ENCODE results near the gene USP37. TPM values are rescaled to one million over a fixed set of nuclear protein-coding genes. Genes with fewer than 3 reads are reported as not detected.

The USP37 gene
- polyA plus RNA-seq, 6 donors from 2014 or later: 3.0 to 19.1 (median 12.3) TPM

- no peaks in the 10 kb centered on the region for H3K27me3 Mint-ChIP-seq
- no peaks in the 10 kb centered on the region for H3K9me3 Mint-ChIP-seq
- no peak for DNase-seq
- H3K4me1 Mint-ChIP-seq: peaks cover 4 to 15% (median 13%) of the 10 kb centered on the region in 3 donors
- H3K36me3 Mint-ChIP-seq: peaks cover 9 to 30% of the 10 kb centered on the region in 2 donors
- peak overlapping the region in 3 of 6 donors; percentile 16 to 61 (median 59) for H3K27ac Mint-ChIP-seq
- ATAC-seq (ENCODE audit: low read depth in 2 of 2): no peak
- no peak overlapping the region for H3K4me3 Mint-ChIP-seq
These were observed 85.5 kb downstream of the USP37 start for GRCh38 chr2:218482651-218483050.

GRCh38 chr2:218479595-218479994, 88.6 kb downstream of the USP37 start:
- DNase-seq (no peak), ATAC-seq (ENCODE audit: low read depth in 2 of 2) (no peak)
- Mint-ChIP-seq H3K9me3 (no peaks in the 10 kb centered on the region), H3K27me3 (no peaks in the 10 kb centered on the region), H3K4me1 (peaks cover 4 to 15% (median 13%) of the 10 kb centered on the region in 3 donors), H3K36me3 (peaks cover 2 to 22% of the 10 kb centered on the region in 2 donors), H3K27ac (no peak overlapping the region), H3K4me3 (no peak overlapping the region)

- Mint-ChIP-seq H3K4me1 (peaks cover 4 to 13% (median 9%) of the 10 kb centered on the region in 3 donors), H3K4me3 (no peak overlapping the region), H3K36me3 (peaks cover 7 to 26% of the 10 kb centered on the region in 2 donors), H3K27ac (no peak overlapping the region), H3K27me3 (no peaks in the 10 kb centered on the region), H3K9me3 (no peaks in the 10 kb centered on the region)
- ATAC-seq (ENCODE audit: low read depth in 2 of 2) (no peak), DNase-seq (no peak)
These were observed 89.6 kb downstream of the USP37 start for GRCh38 chr2:218478544-218478943.

DNA sequence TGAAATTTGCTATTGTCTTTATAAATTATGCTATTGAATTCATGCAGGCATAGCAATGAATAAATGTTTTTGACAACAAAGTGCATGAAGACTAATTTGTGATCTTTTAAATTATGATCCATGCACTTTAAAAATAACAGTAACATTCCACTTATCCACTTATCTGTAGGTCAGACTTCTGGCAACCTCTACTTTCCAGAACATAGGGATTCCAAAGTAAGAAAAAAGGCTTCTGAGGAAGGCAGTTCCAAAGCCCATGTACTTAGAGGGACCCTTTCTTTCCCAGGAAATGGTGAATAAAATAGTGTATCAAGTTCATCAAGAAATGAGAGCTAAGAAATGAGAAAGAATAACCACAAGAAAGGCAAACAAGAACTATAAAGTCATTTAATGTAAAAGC, 90.9 kb downstream of the USP37 start:
- H3K4me1 Mint-ChIP-seq: peaks cover 5 to 15% (median 6%) of the 10 kb centered on the region in 3 donors
- H3K9me3 Mint-ChIP-seq: no peaks in the 10 kb centered on the region
- ATAC-seq (ENCODE audit: low read depth in 2 of 2): no peak
- peaks cover 14 to 26% of the 10 kb centered on the region in 2 donors for H3K36me3 Mint-ChIP-seq
- no peak for DNase-seq
- H3K27me3 Mint-ChIP-seq: no peaks in the 10 kb centered on the region
- H3K27ac Mint-ChIP-seq: no peak overlapping the region
- no peak overlapping the region for H3K4me3 Mint-ChIP-seq

GRCh38 chr2:218476676-218477075, 91.5 kb downstream of the USP37 start:
- Mint-ChIP-seq H3K36me3 (peaks cover 14 to 22% of the 10 kb centered on the region in 2 donors), H3K4me1 (peaks cover 10 to 18% (median 12%) of the 10 kb centered on the region in 3 donors), H3K27me3 (no peaks in the 10 kb centered on the region), H3K4me3 (no peak overlapping the region), H3K27ac (peak overlapping the region in 1 of 6 donors; percentile 42), H3K9me3 (no peaks in the 10 kb centered on the region)
- ATAC-seq (ENCODE audit: low read depth in 2 of 2): no peak
- DNase-seq: no peak

DNA sequence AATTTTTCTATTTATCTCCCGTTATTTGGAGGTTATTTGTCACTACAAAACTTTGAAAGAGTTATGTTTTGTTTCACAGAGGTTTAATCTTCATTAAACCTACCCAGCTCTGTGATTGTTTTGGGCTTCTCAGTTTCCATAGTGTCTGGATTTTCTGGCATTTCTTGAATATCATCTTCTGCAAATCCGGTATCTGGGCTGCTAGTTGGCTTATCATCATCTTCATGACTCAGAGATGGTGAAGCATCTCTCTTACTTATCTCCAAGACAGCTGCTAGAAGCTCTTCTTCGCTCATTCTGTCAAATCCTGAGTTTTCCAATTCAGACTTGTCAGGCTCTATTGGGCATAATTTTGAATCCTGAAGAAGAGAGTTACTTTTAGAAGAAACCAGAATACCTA, 93.6 kb downstream of the USP37 start:
- peaks cover 28 to 35% (median 32%) of the 10 kb centered on the region in 3 donors for H3K4me1 Mint-ChIP-seq
- peak overlapping the region in 1 of 6 donors; percentile 61 for H3K27ac Mint-ChIP-seq
- ATAC-seq (ENCODE audit: low read depth in 2 of 2) (no peak), DNase-seq (no peak)
- H3K27me3 Mint-ChIP-seq: no peaks in the 10 kb centered on the region
- peaks cover 9 to 14% of the 10 kb centered on the region in 2 donors for H3K36me3 Mint-ChIP-seq
- no peak overlapping the region for H3K4me3 Mint-ChIP-seq
- H3K9me3 Mint-ChIP-seq: no peaks in the 10 kb centered on the region

GRCh38 chr2:218472988-218473387, 95.2 kb downstream of the USP37 start:
- Mint-ChIP-seq H3K4me3 (peak overlapping the region in 2 of 8 donors; percentile 49 to 64), H3K4me1 (peaks cover 28 to 35% (median 32%) of the 10 kb centered on the region in 3 donors), H3K9me3 (no peaks in the 10 kb centered on the region), H3K27ac (peak overlapping the region in 2 of 6 donors; percentile 21 to 66), H3K27me3 (no peaks in the 10 kb centered on the region), H3K36me3 (peaks cover 5 to 14% of the 10 kb centered on the region in 2 donors)
- no peak for DNase-seq
- no peak for ATAC-seq (ENCODE audit: low read depth in 2 of 2)

- ATAC-seq (ENCODE audit: low read depth in 2 of 2) (peak; percentile 53 to 63), DNase-seq (no peak)
- H3K36me3 Mint-ChIP-seq: peaks cover 5 to 14% of the 10 kb centered on the region in 2 donors
- H3K9me3 Mint-ChIP-seq: no peaks in the 10 kb centered on the region
- peaks cover 28 to 35% (median 32%) of the 10 kb centered on the region in 3 donors for H3K4me1 Mint-ChIP-seq
- H3K27ac Mint-ChIP-seq: peak overlapping the region in 3 of 6 donors; percentile 14 to 88 (median 51)
- peak overlapping the region in 6 of 8 donors; percentile 3 to 72 (median 30) for H3K4me3 Mint-ChIP-seq
- no peaks in the 10 kb centered on the region for H3K27me3 Mint-ChIP-seq
These were observed 96.2 kb downstream of the USP37 start for GRCh38 chr2:218471982-218472381.

DNA sequence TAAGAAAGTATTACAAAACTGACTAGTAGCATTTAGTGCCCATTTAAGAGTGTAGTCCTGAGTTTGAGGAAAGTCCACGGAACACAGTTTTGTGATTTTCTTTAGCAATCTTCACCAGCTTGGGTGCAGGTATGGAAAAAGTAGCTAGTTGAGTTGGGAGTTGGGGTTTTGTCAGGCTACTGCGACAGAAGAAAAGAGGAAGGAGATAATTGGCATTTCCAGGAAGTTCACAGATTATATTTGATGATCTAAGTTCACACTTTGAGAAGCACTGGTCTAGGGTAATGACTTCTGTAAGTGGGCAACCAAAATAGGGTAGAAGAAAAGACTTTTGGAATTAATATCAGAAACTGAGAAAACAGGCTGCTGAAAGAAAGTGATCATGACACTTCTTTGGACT, 97.1 kb downstream of the USP37 start:
- ATAC-seq (ENCODE audit: low read depth in 2 of 2): peak; percentile 72 to 74
- H3K9me3 Mint-ChIP-seq: no peaks in the 10 kb centered on the region

DNA sequence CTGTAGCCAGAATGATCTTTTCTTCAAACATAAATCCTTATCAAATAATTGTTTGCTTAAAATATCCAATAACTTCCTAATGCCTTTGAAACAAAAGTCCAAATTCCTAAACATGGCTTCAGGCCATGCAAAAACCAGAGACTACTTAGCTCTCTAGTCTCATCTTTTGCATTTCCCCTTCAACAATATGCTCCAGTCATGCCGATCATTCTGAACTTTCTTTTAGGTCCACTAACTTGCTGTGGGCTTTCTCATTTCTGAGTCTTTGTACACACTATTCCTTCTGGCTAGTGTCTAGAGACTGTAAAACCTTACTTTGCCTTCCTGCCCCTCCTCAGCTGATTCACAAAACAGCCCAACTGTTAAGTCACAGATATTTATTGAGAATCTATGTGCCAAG, 97.7 kb downstream of the USP37 start:
- Mint-ChIP-seq H3K4me1 (peaks cover 28 to 40% (median 36%) of the 10 kb centered on the region in 3 donors), H3K36me3 (peaks cover 5 to 14% of the 10 kb centered on the region in 2 donors), H3K9me3 (no peaks in the 10 kb centered on the region), H3K27ac (peak overlapping the region; percentile 1 to 97 (median 83)), H3K4me3 (peak overlapping the region in 6 of 8 donors; percentile 6 to 63 (median 36)), H3K27me3 (no peaks in the 10 kb centered on the region)
- ATAC-seq (ENCODE audit: low read depth in 2 of 2) (peak; percentile 60 to 62), DNase-seq (no peak)

More for the DNA sequence above, 97.1 kb downstream of the USP37 start:
- Mint-ChIP-seq H3K4me1 (peaks cover 28 to 39% (median 33%) of the 10 kb centered on the region in 3 donors), H3K27me3 (no peaks in the 10 kb centered on the region), H3K4me3 (peak overlapping the region in 6 of 8 donors; percentile 6 to 67 (median 46)), H3K27ac (peak overlapping the region; percentile 67 to 97 (median 83)), H3K36me3 (peaks cover 5 to 14% of the 10 kb centered on the region in 2 donors)
- no peak for DNase-seq

DNA sequence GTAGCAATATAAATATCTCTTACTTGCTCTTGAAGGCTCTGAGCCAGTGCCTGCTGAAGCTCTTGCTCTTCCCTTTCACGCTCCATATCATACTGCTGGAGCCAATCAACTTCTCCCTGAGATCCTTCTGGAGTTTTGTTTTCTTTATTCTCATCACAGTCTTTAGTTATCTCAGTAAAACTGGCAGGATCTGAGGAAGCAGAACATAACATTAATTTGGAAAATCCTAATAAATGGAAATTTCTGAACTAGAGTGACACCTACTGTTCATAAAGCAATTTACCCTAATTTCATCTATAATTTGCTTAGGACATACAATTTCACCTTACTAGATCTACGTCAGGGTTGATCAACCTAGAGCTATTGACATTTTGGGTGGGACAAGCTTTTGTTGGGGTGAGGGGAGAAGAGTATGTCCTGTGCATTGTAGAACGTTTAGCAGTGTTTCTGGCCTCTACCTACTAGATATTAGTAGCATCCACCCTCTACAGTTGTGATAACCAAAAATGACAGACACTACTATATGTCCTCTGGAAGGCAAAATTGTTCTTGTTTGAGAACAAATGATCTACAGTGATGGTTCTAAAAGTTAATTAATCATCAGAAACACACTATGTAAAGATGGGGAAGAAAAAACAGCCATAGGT, 102.0 kb downstream of the USP37 start:
- Mint-ChIP-seq H3K4me1 (peaks cover 13 to 18% (median 18%) of the 10 kb centered on the region in 3 donors), H3K27me3 (no peaks in the 10 kb centered on the region), H3K36me3 (peaks cover 0 to 9% of the 10 kb centered on the region in 2 donors), H3K27ac (peak overlapping the region in 2 of 6 donors; percentile 37 to 62), H3K9me3 (no peaks in the 10 kb centered on the region), H3K4me3 (no peak overlapping the region)
- no peak for ATAC-seq (ENCODE audit: low read depth in 2 of 2)
- no peak for DNase-seq

DNA sequence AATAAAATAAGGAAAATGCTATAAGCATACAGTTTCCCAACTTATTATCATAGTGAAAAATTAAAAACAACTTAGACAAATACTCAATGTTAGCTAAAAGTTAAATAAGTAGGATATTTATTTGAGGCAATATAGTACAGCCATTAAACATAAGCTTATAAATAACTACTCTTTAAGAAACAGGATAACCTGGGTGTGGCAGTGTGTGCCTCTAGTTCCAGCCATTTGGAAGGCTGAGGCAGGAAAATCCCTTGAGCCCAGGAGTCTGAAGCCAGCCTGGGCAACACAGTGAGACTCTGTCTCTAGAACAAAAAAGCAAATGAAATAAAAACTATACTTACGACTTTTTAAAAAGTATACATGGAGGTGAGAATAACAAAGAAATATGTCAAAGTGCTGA, 109.6 kb downstream of the USP37 start:
- Mint-ChIP-seq H3K36me3 (peaks cover 19 to 35% of the 10 kb centered on the region in 2 donors), H3K27ac (peak overlapping the region in 3 of 6 donors; percentile 11 to 88 (median 26)), H3K4me3 (no peak overlapping the region), H3K4me1 (peaks cover 0 to 10% (median 5%) of the 10 kb centered on the region in 3 donors), H3K27me3 (no peaks in the 10 kb centered on the region), H3K9me3 (peaks cover 0 to 12% (median 2%) of the 10 kb centered on the region in 7 donors)
- ATAC-seq (ENCODE audit: low read depth in 2 of 2) (no peak), DNase-seq (no peak)

DNA sequence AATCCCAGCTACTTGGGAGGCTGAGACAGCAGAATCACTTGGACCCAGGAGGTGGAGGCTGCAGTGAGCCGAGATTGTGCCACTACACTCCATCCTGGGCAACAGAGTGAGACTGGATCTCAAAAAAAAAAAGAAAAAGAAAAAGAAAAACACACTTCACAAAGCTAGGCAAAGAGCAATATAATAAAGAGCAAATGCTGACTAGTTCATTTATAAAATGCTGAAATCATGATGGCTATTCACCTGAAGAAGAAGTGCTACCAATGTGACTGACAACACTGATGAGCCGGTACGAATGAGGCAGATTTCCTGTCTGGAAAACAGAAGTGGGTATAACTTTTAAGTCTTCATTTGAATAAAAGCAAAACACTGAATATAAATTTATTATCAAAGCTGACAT, 111.3 kb downstream of the USP37 start:
- no peaks in the 10 kb centered on the region for H3K27me3 Mint-ChIP-seq
- no peak overlapping the region for H3K4me3 Mint-ChIP-seq
- peak in 1 of 2 donors; percentile 36 for ATAC-seq (ENCODE audit: low read depth in 2 of 2)
- peaks cover 20 to 32% of the 10 kb centered on the region in 2 donors for H3K36me3 Mint-ChIP-seq
- H3K4me1 Mint-ChIP-seq: peaks cover 0 to 10% (median 5%) of the 10 kb centered on the region in 3 donors
- DNase-seq: no peak
- H3K27ac Mint-ChIP-seq: peak overlapping the region in 3 of 6 donors; percentile 20 to 62 (median 27)
- H3K9me3 Mint-ChIP-seq: peaks cover 0 to 12% (median 2%) of the 10 kb centered on the region in 7 donors

DNA sequence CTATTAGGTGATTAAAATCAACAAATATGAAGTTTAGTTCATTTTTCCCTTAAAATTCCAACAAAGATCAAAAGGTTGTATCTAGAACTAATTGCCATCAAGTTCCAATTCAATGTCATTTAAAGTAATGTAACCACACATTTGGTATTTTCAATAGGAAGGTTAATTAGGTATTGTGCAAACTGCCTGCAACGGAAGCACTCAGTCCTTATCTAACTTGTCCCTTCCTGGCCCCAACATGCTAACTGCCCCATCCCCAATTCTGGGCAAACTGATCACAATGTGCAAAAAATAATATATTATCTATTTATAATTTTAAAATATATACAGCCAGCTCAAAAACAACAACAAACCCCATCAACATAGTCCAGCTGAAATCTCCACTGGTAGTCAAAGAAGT, 116.1 kb downstream of the USP37 start:
- no peak for ATAC-seq (ENCODE audit: low read depth in 2 of 2)
- Mint-ChIP-seq H3K27me3 (no peaks in the 10 kb centered on the region), H3K36me3 (peaks cover 28 to 34% of the 10 kb centered on the region in 2 donors), H3K4me1 (peaks cover 0 to 8% (median 5%) of the 10 kb centered on the region in 3 donors), H3K4me3 (no peak overlapping the region), H3K9me3 (peaks cover 0 to 12% (median 2%) of the 10 kb centered on the region in 7 donors), H3K27ac (no peak overlapping the region)
- DNase-seq: no peak

Measured in naive B cell (primary cell).